Activated CD4-positive, alpha-beta T cell treated with anti-CD3 and anti-CD28 coated beads for 1 hour (primary cell): ENCODE measurements around the gene FAM107B.

ENCODE experiments used
- DNase-seq: peaks from one replicate; pipeline ENCODE4 v3.0.0-alpha.2; 2020

Gene FAM107B

GRCh38 chr10:14527134-14527844, 247.4 kb downstream of the FAM107B start:
- no peak for DNase-seq

GRCh38 chr10:14526326-14526725, 248.4 kb downstream of the FAM107B start:
- DNase-seq: no peak

DNA sequence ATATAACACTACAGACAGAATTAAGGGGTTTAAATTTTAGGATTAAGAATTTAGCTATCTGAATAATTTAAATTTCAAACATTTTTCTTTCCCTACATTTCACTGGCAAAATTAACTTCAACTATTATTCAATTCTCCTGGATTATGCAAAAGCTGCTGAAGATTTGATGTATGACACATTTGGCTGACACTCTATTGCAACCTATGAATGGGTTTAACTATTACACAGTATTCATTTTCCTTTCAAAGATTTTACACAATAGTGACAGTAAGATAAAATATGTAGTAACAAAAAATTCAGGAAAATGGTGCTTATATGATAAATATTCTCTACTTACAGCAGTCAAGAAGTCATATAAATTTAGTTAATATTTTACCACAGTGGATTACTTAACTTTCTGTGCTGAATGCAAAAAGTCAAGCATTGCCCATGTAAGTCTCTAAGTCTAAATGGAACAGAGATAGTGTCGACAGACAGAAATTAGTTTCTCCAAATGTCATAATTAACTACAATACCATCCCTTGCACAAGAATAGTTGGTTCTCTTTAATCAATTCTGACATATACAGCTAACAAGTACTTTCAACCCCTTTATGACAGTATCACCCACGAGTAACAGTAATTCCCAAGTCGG, 249.9 kb downstream of the FAM107B start:
- DNase-seq: no peak

DNA sequence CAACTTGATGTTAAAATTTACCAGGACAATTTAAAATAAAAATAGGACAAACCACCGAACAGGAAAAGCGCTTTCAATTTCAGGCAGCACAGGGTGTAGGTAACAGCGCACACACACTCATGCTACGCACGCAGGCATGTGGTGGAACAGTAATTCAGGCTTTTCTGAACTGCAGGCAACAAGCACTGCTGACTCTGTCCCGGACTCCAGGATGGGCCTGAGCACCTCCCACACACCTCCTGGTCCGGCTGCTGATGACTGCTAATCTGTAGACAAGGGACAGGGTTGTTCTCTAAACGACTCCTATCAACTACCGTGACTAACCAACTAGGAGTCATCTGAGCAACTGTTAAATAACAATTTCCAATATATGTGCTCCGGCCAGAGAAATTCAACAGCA, 251.4 kb downstream of the FAM107B start:
- DNase-seq: no peak

DNA sequence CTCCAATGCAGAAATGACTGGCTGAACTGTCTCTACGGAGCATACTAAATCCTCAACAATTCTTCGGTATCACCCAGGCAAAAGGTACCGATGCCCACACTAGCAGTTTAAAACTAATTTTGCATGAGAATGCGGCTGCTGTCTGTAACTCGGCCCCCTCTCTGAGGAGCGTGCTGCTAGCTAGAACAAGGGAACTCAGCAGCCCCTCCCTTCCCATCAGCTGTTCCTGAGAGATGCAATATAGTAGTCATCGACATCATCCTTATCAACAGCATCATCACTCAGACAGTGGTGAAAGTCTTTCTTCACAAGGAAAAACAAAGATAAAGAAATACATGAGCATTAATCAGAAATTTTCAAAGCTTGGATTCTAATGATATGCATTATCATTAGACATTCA, 254.9 kb downstream of the FAM107B start:
- DNase-seq: no peak

DNA sequence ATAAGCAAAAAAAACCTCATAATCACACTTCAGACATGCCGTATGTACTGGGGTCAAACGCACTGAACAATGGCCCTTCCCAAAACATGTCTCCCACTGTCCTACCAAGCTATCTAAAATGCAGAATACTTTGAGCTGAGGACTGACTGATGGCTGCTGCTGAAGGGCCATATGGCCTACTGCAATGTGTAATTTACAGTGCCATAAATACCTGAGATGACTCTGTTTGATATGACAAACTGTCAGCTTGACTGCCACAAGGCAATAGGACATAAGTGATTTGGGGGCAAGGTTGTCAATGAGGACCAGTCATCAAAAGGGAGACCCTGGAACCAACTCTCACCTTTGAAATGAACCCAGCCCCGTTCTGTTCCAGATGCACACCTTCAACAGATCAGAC, 256.5 kb downstream of the FAM107B start:
- DNase-seq: no peak

GRCh38 chr10:14513123-14513522, 261.6 kb downstream of the FAM107B start:
- DNase-seq: no peak

DNA sequence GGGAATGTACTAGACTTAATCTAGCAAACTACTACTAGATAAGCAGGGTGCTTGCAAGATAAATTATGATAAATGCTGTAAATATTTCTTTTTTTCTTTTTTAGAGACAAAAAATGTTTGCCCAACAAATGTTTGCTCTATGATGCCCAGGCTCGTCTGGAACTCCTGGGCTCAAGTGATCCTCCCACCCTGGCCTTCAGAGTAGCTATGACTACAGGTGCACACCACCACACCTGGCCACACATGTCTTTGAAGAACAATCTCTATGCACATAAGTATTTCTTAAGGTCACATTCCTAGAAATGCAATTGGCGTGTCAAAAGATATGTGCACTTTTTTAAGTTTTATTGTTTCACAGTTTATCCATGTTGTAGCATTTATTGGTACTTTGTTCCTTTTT, 264.4 kb downstream of the FAM107B start:
- no peak for DNase-seq

DNA sequence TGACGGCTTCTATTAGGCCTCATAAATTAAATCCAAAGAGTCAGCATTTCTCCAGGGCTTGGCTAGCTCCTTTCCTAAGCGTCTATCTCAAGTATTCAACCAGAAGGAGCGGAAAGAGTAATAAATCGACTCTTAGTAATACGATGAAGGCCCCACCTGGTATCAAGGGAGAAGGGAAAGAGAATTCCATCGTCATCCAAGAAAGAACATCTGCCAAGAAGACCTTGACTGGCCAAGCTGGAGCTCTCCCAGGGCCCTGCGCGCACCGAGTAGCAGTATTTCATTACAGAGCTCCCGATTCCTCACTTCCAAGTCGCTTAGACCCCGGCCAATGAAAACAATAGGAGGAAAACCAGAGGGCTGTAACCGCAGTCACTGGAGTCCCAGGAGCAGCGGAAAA, 266.0 kb downstream of the FAM107B start:
- no peak for DNase-seq

DNA sequence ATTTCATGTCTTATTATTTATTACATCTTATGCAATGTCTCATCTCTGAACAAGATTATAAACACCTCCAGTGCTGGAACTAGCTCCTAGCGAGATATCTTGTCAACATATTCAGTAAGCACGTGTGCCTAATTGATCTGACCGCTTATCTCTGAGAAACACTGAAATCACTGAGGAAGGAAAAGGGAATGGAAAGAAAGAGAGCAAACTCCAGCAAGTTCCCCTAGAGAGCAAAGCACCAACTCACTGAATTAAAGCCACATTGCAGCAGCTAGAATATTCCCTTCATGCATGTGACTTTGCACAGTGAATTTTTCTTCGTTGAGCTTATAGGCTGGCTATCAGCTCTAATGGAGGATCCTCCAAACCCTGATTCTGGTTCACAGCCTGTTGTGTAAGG, 266.9 kb downstream of the FAM107B start:
- no peak for DNase-seq

- no peak for DNase-seq
Measured at GRCh38 chr10:14507176-14507575, 267.5 kb downstream of the FAM107B start.

GRCh38 chr10:14502431-14502830, 272.3 kb downstream of the FAM107B start:
- no peak for DNase-seq

GRCh38 chr10:14500172-14500765, 274.4 kb downstream of the FAM107B start:
- no peak for DNase-seq

DNA sequence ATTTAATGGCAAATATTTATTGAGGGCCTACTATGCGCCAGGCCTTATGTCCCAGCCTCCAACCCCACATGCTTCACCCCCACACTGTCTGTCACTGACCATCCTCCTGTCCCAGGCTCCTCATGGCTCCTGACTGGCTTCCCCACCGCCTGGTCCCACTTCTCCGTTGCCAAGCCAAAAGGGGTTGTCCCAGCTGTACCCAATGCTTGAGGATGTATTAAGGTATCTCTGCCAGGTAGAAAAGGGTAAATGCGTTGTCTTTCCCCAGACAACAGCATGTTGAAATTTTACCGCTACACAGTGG, 275.1 kb downstream of the FAM107B start:
- no peak for DNase-seq

DNA sequence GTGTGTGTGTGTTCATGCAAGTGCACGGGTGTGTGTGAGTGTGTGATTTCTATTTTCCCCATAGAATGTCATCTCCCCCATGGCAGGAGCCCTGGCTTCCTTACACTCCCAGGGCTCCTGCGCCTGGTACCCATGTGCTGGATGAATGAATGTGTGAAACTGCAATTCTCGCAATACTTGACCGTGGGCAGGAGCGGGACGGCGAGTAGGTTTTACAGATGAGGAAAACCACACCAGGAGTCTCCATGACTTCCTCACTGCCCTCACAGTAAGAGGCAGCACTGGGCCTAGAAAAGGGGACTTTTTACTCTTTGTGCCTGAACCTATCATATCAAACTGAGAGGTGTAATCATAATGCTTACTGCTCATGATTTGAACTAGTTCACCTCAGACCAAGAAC, 276.4 kb downstream of the FAM107B start:
- DNase-seq: no peak

DNA sequence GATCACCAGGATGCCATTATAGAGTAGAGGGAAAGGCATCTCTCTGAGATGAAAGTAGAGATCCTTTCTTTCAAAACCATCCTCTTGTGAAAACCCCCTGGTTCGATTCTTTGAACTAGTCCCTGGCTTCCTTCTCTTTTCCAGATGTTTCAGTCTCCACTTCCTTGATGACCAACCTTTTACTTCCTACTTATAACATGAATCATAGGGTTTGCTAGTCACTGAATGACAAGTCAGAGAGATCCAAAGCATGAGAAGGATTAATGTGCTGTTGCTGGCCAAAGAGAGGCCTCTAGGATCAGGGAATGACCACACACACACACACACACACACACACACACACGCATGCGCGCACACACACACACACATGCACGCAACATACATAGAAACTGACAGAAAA, 282.9 kb downstream of the FAM107B start:
- no peak for DNase-seq

- no peak for DNase-seq
Measured at GRCh38 chr10:14489522-14490177, 285.0 kb downstream of the FAM107B start.

- no peak for DNase-seq
Measured at GRCh38 chr10:14487488-14487883, 287.2 kb downstream of the FAM107B start.

- DNase-seq: no peak
Measured at GRCh38 chr10:14486777-14487487, 287.8 kb downstream of the FAM107B start.

DNA sequence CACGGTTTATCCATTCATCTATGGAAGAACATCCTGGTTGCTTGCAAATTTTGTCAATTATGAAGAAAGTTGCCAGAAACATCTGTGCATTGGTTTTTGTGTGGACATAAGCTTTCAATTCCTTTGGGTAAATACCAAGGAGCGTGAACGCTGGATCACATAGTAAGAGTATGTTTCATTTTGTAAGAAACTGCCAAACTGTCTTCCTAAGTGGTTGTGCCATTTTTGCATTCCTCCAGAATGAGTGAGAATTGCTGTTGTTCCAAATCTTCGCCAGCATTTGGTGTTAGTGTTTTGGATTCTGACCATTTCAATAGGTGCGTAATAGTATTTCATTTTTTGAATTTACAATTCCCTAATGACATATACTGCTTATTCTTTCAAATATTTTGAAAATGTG, 288.7 kb downstream of the FAM107B start:
- no peak for DNase-seq

DNA sequence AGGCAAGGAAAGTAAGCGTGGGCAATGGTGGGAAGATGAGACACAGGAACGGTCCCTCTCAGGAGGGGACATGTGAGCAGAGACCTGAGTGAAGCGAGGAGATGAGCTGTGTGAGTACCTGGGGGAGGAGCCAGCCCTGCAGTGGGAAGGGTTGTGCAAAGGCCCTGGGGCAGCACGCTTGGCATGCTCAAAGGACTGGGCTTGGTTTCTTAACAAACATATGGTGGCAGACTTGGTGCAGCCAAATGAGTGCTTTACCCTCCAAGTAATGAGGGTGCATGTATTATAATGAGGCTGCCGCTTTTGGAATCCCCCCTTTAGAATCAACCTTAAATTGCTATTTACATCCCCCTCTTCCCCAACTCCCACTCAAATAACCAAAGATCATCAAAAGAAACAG, 291.3 kb downstream of the FAM107B start:
- DNase-seq: no peak

DNA sequence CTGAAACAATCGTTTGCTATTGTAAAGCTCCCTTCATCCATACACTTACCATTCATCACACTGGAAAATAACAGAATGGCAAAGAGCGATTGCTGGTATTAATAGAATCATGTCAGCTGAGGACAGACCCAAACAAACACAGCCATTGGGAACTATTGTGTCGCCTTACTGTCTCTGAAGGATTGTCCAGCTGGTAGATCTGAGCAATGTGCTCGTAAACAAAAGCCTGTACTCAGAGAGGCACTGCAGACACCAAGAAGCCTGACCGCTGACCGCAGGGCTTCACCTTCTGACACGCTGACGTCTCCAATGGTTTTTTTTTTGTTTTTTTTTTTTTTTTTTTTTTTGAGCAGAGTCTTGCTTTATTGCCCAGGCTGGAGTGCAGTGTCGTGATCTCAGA, 292.9 kb downstream of the FAM107B start:
- no peak for DNase-seq

GRCh38 chr10:14481014-14481413, 293.7 kb downstream of the FAM107B start:
- DNase-seq: no peak

DNA sequence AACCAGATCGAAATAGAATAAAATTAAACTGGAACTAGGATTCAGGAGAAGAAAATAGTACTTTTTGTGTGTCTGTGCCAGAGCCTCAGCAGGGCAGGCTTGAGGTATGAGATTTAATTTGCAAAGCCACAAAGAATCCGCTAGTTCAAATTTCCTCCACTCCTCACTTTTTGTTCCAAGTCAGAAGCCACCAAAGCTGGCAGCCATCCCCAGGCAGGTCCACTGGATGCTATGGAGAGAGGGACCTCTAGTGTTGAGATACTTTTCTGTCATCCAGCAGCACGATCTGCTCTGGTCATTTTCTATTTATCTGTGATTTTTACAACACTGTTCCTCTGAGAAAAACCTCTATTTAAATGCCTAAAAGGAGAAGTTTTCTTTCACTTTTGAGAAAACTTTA, 296.1 kb downstream of the FAM107B start:
- DNase-seq: no peak
